AG04450 (cell line): Measurements from ENCODE around the gene GRPR. TPM values are rescaled to one million over a fixed set of nuclear protein-coding genes. Genes with fewer than 3 reads are reported as not detected.

Experiments used
- CTCF ChIA-PET: fragments of 300-600, 350-600 bp; formaldehyde crosslinking; extraction: SDS; loops from one replicate; lab custom pipeline; 2022; ENCODE audit warnings: antibody characterized with exemption, inconsistent platforms; lab: Charles Lee
- POLR2A ChIA-PET: fragments of 350-600 bp; formaldehyde crosslinking; extraction: SDS; loops from one replicate; lab custom pipeline; 2021; ENCODE audit warnings: antibody characterized with exemption, inconsistent platforms; lab: Yijun Ruan, JAX
- DNase-seq: peaks from one replicate; pipeline ENCODE4 v3.0.0-alpha.2; 2011; ENCODE audit warnings: low read depth, low spot score
- H3K27ac ChIP-seq: one replicate; pipeline ENCODE4 v1.5.1; 2012; ENCODE audit warnings: low read depth, low read length, control low read depth
- H3K27me3 ChIP-seq: one replicate; pipeline ENCODE4 v1.6.0; 2012; ENCODE audit warnings: low read length; ENCODE audit not compliant: control insufficient read depth, insufficient read depth
- H3K4me3 ChIP-seq: 2 replicates; pipeline ENCODE4 v1.5.1; 2011; ENCODE audit warnings: mild to moderate bottlenecking, low read depth, low read length, control low read depth
- H3K9me3 ChIP-seq: 2 replicates; pipeline ENCODE4 v1.5.1; 2012; ENCODE audit warnings: low read length; ENCODE audit not compliant: control insufficient read depth, insufficient read depth
- polyA plus RNA-seq: library from polyadenylated mRNA; depleted of rRNA; stranded (reverse); fragments of >200 nt; gene quantifications from 2 replicates; pipeline ENCODE4 v1.2.3, GENCODE V29; 2011
- TF ChIP-seq, protein P1 (sequence below): IDR thresholded peaks from 2 replicates; pipeline ENCODE4 v1.5.1; 2011; ENCODE audit warnings: low read depth, low read length, control low read depth, inconsistent platforms

Gene GRPR
- polyA plus RNA-seq, 1 experiment = 1.7 TPM

GRCh38 chrX:16101581-16101980 is 21.8 kb upstream of the GRPR start:
- POLR2A ChIA-PET = no interaction called here
- no peaks in the 10 kb centered on the region for H3K9me3 ChIP-seq
- CTCF ChIA-PET = no interaction called here
- H3K4me3 ChIP-seq = no peak overlapping the region
- no peak overlapping the region for H3K27ac ChIP-seq
- no peaks in the 10 kb centered on the region for H3K27me3 ChIP-seq
- TF ChIP-seq, protein P1, sequence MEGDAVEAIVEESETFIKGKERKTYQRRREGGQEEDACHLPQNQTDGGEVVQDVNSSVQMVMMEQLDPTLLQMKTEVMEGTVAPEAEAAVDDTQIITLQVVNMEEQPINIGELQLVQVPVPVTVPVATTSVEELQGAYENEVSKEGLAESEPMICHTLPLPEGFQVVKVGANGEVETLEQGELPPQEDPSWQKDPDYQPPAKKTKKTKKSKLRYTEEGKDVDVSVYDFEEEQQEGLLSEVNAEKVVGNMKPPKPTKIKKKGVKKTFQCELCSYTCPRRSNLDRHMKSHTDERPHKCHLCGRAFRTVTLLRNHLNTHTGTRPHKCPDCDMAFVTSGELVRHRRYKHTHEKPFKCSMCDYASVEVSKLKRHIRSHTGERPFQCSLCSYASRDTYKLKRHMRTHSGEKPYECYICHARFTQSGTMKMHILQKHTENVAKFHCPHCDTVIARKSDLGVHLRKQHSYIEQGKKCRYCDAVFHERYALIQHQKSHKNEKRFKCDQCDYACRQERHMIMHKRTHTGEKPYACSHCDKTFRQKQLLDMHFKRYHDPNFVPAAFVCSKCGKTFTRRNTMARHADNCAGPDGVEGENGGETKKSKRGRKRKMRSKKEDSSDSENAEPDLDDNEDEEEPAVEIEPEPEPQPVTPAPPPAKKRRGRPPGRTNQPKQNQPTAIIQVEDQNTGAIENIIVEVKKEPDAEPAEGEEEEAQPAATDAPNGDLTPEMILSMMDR = no peak
- DNase-seq = no peak

DNA sequence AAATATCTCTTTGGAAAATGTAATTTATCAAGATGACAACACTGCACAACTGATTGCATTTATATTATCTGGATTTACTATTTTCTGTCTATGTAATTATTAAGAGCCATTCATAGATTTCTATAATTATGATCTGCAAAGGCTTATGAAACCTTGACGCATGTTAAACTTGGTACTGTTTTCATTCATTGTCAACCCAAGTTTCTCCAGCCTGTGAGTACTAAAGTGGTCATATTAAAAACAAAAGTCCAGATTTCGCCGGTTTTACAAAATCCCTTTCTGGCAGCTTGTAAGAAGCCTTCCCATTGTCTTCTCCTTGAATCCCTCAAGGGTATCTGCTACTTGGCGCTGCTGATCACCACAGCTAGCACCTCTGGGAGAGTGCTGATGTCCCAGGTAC is 19.7 kb upstream of the GRPR start:
- CTCF ChIA-PET = no interaction called here

DNA sequence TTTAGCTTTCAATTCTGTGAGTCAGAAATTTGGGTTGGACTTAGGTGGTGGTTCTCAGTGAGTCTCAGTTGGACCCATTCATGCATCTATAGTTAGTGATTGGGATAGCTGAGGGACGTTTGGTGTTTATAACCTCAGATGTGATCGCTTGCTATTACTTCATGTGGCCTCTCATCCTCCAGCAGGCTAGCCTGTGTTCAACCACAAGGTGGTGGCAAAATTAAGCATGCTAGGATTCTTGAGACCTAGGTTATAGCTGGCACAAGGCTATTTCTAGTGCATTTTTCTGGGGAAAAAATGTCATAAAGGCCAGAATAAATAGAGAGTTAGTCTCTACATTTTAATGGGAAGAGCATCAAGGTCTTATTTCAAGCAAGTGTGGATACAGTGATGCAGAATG is 10.9 kb upstream of the GRPR start:
- no peak for DNase-seq
- H3K9me3 ChIP-seq = no peaks in the 10 kb centered on the region
- H3K27me3 ChIP-seq = no peaks in the 10 kb centered on the region
- no peak overlapping the region for H3K4me3 ChIP-seq
- no peak overlapping the region for H3K27ac ChIP-seq
- CTCF ChIA-PET = interaction anchor here (1.3 to 2.6 kb wide), 3 partner anchors 9 to 324 kb away, joined by 3 to 13 read pairs (median 3); partner anchors contain the start of gene GRPR
- TF ChIP-seq, protein P1 = peak; percentile 20; the same call in 1 of the 2 replicates
- POLR2A ChIA-PET = no interaction called here

More for the DNA sequence above, 19.7 kb upstream of the GRPR start:
- H3K4me3 ChIP-seq = no peak overlapping the region
- TF ChIP-seq, protein P1 = no peak
- DNase-seq = no peak
- no peaks in the 10 kb centered on the region for H3K9me3 ChIP-seq
- POLR2A ChIA-PET = no interaction called here
- H3K27ac ChIP-seq = no peak overlapping the region
- H3K27me3 ChIP-seq = no peaks in the 10 kb centered on the region

- POLR2A ChIA-PET = no interaction called here
- no peak for DNase-seq
- CTCF ChIA-PET = interaction anchor here (2.6 kb wide), 1 partner anchor 9 kb away, joined by 13 read pairs; the partner anchor contains the start of gene GRPR
Observed at GRCh38 chrX:16113978-16114565, 9.3 kb upstream of the GRPR start.

DNA sequence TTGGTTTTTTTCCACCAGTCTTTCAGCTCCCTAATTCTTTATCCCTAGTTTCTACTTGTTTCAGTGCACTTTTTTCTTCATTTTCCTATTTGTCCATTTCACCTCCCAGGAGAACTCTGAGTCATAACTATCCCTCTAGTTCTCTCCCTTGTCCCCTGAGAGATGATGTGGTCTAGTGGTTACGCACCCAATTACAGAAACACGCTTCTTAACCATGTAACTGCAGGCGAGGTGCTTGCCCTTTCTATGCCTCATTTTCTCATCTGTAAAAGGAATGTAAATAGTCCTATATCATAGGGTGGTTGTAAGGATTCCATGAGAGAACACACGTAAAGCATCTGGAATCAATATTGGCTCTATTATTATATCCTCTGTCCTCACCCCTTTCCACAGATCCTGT is 8.8 kb upstream of the GRPR start:
- TF ChIP-seq, protein P1 = no peak
- Histone ChIP-seq H3K27ac (no peak overlapping the region), H3K4me3 (no peak overlapping the region), H3K27me3 (no peaks in the 10 kb centered on the region), H3K9me3 (no peaks in the 10 kb centered on the region)
- ChIA-PET POLR2A (no interaction called here), CTCF (interaction anchor here (2.6 kb wide), 1 partner anchor 9 kb away, joined by 13 read pairs; the partner anchor contains the start of gene GRPR)
- DNase-seq = peak; percentile 45

More at GRCh38 chrX:16113978-16114565, 9.3 kb upstream of the GRPR start:
- TF ChIP-seq, protein P1 = no peak
- no peaks in the 10 kb centered on the region for H3K9me3 ChIP-seq
- no peak overlapping the region for H3K4me3 ChIP-seq
- no peaks in the 10 kb centered on the region for H3K27me3 ChIP-seq
- no peak overlapping the region for H3K27ac ChIP-seq
